Activated T-helper 17 cell treated with anti-CD3 and anti-CD28 coated beads, Interleukin-2, amount 50 U/mL, for 72 hours (primary cell): ENCODE results near the gene DMRT3. TPM values are rescaled to one million over a fixed set of nuclear protein-coding genes. Genes with fewer than 3 reads are reported as not detected.

Experiments used
- total RNA-seq, 2 donors: library from RNA; stranded (reverse); gene quantifications; one replicate each; pipeline ENCODE4 v1.2.3, GENCODE V29; 2022

Gene DMRT3
- total RNA-seq, 2 donors from 2014 or later: not detected

Other genes starting within 250 kb of the DMRT3 start
- gene DMRT1, start 135.0 kb upstream of the DMRT3 start, total RNA-seq: under 1 TPM in 1 of 2 donors, not detected in 1; 0.26 TPM
- not detected for gene DMRT2, start 73.7 kb downstream of the DMRT3 start, total RNA-seq